HG02943 (cell line): ENCODE results near the gene SLC38A8.

ENCODE experiments used
- ATAC-seq: cut with Tn5 transposase; IDR thresholded peaks from one replicate; pipeline ENCODE4 v1.9.1; 2021; ENCODE audit warnings: mild to moderate bottlenecking, low read depth, moderate library complexity; ENCODE audit not compliant: unreplicated experiment

Gene SLC38A8

DNA sequence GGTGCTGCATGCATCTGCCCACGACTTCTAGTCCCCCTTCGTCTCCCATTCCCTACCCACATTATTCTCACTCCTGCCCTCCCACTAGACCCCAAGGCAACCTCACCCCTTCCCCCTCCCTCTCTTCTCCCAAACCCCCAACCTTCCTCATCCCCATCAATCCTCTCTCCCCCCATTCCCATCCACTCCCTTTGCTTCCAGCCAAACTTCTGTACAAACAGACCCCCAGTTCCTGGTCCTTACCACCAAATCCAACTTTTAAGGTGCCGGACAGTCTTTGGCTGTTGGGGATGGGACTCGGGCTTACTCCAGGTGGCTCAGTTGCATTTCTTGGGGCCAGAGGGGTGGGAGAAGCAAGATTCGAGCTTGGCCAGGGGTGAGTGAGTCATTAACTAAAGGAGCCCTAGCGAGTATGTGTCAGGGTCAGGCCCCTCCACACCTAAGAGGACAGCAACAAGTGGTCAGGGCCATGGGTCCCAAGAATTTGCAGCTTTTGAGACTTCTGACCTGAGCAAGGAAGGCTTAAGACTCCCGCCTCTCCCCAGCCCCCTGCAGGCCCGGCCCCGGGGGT, at the start of gene SLC38A8:
Gene SLC38A8 (minus strand): TSS at position 488 of the 571 bp plus-strand sequence. CDS start 638 bp downstream, outside the sequence.
- no peak for ATAC-seq

DNA sequence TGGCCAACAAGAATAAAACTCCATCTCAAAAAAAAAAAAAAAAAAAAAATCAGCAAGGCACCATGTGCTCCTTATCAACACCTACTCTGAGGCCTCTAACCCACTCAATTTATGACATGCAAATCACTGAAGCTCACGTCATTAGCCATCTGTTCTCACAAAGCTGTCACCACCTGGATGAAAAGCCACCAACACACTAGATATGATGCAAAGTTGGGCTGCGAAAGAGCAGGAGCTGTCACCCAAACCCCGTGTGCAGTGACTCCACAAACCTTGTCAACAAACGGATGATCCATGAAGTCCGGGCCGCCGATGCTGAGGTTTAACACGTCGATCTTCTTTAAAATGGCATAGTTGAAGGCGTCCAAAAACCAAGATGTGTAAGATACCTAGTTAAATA, 48.9 kb upstream of the SLC38A8 start:
- ATAC-seq: no peak

DNA sequence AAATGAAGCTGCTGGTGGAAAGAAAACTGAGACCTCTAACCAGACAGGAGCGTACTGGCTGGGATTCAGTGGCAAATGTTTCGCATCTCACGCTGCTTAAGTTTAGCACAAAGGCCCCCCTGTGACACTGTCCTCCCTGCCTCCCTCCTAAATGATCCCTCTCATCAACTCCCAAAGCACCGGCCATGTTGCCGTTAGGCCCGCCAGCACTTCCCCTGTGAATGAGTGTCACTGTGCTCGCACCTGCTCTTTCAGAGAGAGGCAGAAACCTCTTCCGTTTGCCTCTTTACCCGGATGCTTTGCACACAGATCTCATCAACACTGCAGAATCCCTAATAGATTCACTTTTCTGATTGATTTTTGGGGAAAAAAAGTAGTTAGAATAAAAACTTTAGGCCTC, 47.6 kb upstream of the SLC38A8 start:
- ATAC-seq: no peak

DNA sequence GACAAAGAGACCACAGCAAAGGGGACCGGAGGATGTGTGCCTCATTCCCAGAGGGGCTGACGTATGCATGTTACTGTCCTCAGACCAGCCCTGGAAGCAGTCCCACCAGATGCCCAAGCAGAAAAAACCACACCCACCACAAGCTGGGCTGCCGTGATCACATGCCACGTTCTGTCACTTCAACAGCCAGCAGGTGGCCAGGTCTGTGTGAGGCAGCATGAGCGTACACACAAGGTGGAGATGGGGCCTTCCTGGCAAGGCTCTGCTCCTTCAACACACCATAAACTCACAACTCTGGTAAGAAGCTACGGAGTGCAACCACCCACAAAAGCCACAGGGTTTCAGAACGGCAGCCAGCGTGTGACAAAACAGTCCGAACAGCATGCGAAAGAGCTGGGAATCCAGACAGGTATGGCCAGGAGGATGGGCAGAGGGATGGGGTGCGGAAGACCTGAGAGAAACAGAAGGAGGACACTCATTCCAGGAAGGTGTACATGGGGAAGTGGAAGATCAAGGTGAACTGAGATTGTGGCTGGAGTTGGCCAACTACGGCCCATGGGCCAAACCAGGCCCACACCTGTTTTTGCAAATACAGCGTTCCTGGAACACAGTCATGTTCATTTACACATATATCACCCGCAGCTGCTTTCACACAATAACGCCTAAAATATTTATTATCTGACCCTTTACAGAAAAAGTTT, 46.2 kb upstream of the SLC38A8 start:
- peak; percentile 74 for ATAC-seq

DNA sequence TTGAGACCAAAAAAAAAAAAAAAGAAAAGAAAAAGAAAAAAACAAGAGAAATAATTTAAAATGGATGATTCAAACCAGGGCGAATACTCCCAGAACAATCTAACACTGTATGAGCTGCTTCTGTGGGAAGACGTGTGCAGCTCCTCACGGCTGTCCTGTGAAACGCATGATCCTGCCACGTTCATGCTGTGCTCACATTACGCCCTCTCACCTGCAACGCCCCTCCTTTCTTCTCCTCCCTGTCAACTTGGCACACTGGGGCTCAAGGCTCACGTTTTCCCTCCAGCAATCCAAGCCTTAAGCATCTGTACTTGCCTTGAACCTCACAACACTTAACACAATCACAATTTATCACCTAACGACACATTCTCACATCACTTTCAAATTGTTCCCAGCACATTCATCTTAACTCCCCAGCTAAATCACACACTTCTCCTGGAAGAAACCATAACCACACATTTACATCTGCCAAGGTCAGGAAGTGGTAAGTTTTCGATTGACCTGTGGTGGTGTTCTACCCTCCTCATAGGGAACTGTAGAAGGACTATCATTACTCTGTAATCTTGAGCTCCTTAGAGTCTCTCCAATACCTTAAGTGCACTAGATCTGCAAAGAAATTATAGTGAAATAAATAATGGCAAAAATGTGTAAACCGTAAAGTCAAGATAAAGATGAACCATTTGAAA, 45.0 kb upstream of the SLC38A8 start:
- ATAC-seq: no peak

DNA sequence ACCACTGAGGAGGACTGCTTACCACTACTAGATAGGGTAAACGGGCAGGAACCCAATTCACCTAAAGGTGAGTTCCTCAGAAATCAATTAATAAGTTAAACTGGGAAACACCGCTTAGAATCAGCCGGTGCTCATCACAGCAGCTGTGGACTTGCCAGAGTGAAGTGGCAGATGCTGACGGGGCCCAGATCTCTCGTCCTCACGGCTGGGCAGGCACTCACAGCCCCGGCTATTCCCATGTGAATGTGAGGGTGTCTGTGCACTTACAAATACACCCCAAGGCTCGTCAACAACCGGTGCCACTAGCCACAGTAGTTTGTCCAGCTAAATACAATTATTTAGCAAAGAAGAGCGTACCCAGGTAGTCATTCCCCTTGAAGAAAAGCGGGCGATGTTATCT, 44.4 kb upstream of the SLC38A8 start:
- ATAC-seq: no peak

DNA sequence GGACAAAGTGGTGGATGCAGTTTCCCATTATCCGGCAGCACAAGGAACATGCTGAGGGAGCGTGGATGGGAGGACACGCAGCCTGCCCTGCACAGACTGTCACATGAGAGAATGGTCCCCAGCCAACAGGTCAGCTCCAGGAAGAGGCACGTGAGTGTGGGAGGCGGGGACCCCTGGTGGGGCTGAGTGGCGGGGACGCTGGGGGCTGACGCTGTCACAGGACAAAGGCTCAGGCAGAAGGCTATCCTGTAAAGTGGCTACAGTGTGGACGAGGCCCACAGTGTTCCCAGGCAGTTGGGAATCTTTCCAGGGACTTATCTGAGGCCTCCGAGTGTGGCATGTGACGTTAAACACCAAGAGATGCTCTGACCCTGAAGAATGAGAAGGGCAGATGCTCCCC, 43.7 kb upstream of the SLC38A8 start:
- no peak for ATAC-seq

DNA sequence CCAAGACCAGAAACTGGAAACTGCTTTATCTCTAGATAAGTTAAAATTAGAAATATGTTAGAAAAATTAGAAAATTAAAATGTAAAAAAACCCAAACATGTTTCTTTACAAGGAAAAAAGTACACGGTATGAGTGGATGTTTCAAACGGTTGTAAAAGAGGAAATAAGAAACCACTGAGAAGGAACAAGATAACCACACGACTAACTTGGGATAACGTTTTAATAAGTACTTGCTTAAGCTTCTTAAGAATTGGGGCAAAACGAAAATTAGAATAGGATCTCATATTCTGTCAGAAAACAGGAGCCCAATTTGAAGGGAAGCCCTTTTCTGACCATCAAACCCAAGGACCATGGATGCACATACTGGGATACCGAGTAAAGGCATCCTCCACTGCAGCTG, 43.2 kb upstream of the SLC38A8 start:
- ATAC-seq: no peak

DNA sequence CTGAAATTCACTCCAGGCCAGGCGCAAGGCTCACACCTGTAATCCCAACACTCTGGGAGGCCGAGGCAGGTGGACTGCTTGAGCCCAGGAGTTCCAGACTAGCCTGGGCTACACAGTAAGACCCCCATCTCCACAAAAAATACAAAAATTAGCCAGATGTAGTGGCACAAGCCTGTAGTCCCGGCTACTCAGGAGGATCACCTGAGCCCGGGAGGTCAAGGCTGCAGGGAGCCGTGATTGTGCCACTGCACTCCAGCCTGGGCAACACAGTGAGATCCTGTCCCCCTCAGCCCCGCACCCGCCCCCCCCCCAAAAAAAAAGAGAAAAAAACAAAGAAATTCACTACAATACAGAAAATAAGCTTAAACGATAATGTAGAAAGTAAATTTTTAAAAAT, 42.7 kb upstream of the SLC38A8 start:
- no peak for ATAC-seq

DNA sequence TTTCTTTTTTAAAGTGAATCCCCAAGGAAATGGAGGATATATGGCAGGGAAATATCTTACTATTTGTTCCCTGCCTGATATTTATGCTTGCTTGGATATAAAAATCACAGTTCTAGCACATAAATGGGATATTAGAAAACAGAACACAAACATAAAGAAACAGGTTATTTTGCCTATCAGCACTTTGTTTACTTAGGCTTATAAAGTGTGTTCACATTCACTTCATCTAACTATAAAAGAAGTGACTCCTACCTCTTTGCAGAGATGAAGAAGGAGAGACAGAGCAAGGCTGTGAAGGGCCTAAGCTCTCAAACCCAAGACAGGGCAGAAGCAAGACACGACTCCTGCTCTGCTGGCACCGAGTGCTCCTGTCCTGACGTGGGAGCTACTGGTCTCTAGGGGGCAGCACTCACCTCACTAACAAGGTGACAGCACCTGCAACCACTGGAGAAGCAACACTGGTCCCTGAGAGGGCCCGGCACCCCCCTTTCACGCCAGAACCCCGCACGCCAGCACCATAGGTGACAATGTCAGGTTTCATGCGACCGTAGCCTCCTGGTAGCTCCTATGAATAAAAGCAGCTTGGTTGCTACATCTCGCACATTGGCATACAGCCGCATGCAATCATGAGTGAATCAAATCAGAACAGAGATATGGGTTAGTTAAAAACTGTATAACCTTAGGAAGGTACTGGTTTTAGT, 42.1 kb upstream of the SLC38A8 start:
- no peak for ATAC-seq

DNA sequence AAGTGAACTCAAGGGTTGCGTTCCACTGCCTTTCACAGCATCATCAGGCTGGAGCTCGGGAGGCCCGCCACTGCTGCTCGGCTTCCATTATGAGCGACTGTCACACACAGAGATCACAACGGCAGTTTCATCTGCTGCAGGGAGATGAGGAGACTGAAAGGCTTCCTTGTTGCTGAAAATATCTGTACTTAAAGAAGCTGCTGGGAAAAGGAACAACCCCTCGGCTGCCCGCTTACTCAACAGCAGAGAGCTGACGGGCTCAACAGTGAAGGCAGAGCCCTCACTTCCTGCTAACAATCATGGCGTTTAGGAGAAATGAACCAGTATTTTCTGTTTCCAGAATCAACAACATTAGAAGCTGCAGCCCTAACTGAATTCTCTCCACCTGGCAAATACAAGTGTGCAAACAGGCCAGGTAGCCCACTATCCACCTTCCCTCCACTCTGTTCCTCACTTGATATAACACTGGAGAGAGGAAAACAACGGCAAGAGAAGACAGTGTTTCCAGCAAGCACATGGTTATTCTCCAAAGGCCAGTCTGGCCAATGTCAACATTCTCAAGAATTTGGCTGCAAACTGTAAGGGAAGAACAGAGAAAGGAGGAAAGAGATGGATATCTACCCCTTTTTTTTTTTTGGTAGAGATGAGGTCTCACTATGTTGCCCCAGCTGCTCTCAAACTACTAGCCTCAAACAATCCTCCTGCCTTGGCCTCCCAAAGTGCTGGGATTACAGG, 40.4 kb upstream of the SLC38A8 start:
- no peak for ATAC-seq

DNA sequence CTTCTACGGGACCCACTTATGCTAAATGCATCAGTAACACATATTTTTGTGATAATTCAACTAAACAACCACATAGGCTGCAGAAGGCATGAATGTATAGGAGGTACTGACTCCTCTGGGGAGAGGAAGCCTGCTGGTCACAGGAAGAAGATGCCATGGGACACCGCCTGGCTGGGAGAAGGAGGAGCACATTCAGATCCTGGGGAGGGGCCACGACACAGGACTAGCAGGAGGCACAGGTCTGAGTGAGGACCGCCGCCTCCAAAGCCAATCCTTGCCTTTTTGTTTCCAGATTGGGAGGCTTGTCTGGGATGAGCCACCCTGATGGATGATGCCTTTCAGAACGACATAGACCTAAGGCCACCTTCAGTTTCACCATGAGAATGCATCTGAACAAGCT, 39.5 kb upstream of the SLC38A8 start:
- ATAC-seq: no peak

DNA sequence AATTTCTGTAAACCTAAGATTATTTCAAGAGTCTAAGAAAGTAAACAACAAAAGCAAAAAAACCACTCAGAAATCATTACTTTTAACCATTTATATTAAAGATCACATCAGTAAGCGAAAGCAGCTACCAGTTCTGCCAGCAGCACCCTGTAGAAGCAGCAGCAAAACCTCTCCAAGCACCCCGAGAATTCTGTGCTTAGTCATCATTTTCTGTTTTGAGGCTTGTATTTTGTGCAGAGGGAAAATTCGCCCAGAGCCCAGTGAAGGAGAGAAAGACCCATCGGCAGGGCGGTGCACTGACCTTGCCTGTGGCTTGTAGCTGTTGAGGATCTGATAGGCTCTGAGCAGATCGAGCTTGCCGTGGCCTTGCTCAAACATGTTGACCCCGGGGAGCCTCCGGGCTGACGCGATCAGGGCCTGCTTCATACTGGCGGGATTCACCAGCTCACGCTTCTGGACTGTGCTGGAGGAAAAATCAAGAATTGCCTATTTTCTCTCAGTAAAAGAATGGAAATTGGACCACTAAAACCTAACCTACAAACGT, 38.9 kb upstream of the SLC38A8 start:
- ATAC-seq: no peak

DNA sequence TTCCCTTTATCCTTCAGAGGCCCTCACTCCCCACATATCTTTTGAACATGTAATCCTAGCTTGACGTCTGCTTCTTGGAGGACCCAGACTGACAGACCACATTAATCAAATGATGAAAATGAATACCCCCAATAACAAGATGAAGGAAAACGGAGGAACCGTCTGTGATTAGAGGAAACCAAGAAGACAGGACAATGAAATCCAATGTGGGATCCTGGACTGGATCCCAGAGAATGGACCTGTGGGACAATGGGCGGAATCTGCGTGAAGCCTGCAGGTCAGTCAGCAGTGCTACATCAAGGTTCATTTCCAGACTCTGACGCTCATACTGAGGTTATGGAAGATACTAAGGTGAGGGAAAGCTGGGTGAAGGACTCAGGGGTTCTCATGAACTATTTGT, 38.2 kb upstream of the SLC38A8 start:
- no peak for ATAC-seq

DNA sequence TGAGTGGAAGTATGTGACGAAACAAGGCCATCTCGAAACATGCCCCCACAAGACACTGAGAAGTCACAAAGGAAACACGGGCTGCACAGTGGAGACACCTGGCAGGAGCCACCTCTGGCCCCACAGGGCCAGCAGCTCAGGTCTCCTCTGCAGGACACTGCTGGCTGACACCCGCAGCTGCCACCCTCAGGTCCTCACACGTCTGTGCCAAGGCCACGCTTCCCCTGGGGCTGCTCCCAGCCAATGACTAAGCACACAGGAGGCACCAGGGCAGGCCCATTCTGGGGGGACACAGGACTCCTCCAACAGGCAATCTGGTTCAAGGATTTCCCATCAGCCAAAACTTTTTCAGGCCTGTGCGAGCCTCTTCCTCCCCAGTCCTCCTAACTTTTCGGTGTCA, 37.8 kb upstream of the SLC38A8 start:
- no peak for ATAC-seq

DNA sequence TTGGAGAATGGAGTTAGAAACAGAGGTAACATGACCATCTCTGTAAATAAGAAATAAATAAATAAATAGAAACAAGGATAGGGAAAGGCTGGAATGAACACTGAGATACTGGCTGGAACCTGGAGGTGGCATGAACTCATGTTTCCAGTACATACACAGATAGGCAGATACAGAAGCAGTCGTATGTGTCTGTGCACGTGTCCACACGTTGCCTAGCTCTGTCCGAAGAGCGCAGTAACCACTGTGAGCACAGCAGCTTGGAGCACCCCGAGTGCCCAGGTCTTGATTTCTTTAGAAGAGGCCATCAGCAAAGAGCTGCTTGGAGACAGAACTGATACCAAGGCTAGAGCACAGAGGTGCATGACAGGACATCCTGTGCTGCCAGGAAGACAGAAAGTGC, 37.1 kb upstream of the SLC38A8 start:
- no peak for ATAC-seq

DNA sequence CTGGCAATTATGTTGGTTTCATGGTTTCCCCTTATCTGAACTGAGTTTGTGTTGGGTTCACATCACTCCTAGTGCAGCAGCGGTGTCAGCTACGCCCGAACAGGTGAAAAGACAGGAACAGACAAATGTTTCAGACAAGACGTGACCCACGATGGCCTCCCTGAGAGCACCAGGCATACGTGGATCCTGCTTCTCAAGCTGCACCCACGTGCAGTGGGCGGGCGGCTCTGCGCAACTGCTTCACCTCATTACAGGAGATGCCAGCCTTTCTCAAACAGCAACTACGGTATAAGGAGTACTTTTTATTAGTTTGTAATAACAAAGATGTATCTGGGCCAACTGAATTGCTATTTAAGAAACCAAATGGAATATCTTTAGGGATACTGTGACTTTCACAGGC, 32.8 kb upstream of the SLC38A8 start:
- no peak for ATAC-seq

DNA sequence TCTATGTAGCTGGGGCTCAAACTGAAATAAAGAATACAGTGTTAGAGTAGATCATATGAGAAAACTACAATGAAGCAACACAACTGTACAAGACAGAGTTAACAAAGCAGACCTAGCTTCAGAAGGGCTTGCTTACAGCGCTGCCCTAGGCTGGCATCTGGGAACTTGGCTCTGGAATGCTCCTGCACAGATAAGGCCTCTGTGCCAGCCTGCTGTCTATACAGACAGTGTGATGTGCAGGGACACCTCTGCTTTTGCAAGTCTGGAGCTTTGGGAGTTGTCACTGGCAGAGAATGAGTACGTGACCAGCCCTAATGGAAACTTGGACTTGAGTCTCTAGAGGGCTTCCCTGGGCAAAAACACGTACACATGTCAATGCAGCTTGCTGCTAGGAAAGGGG, 32.1 kb upstream of the SLC38A8 start:
- ATAC-seq: no peak

DNA sequence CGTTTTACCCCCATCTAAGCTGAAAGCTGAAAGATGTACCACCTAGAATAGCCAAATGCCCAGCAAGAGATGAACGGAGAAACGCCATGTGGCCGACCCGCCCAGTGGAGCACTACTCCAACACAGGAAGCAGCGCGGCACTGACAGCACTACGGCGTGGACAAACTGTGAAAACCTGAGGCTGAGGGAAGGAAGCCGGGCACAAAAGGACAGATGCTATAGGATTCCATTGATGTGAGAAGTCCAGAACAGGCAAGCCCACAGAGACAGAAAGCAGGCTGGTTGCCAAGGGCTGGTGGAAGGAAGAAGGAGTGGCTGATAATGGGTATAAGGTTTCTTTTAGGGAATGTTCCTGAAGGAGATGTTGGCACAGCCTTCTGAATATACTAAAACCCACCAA, 29.4 kb upstream of the SLC38A8 start:
- no peak for ATAC-seq

DNA sequence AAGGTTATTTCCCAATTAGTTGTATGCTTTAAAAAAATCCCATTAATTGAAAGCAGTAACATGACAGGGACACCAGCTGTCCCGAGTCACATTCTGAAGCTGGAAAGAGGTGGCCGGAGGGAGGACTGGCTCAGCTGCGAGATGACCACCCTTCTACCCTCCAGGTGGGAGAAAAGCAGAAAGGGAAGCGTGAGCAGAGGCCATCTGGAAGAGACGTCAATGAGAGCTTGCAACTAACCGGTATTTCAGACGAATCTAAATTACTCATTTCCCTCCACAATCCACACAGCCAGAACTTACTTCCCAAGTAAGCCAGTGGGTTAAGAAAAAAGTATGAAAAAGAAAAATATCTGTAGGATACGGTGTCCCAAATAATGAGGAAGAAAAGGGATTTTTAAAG, 28.5 kb upstream of the SLC38A8 start:
- ATAC-seq: no peak
